NT2/D1 (cell line): Measurements from ENCODE around the gene EGLN2.

ENCODE experiments used
- YY1 ChIP-seq: IDR thresholded peaks from 2 replicates; pipeline ENCODE4 v1.6.1; 2011; ENCODE audit not compliant: insufficient read length, insufficient read depth
- ZNF274 ChIP-seq: IDR thresholded peaks from 2 replicates; pipeline ENCODE4 v1.6.1; 2011; ENCODE audit warnings: mild to moderate bottlenecking, low read depth, low read length

DNA sequence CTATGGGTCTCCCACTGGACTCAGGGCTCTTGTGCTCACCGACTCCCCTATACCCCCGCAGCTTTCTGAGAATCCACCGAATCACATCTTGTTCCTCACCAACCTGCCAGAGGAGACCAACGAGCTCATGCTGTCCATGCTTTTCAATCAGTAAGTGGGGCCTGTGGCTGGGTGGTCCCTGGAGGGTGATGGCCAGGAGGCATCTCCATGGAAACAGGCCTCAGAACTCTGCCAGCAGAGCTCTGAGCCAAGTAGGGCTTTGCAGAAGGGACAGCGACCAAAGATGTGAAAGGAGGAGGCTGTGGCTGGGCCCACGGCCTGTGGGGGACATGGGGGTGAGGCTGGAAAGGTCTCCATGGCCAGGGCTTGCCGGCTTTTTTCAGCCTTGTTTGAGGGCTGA lies 35.5 kb upstream of the EGLN2 start:
- no peak for TF ChIP-seq ZNF274
- TF ChIP-seq YY1, result no peak
